Measurements from ENCODE around the gene ATP10B.
"Not testable (repeated sequence)": the region's sequence is repeated elsewhere in the genome, so short reads cannot be mapped to it uniquely, and the experiment has no call there.

The ATP10B gene

GRCh38 chr5:160852049-160852448 lies at the start of gene ATP10B:
Gene ATP10B (minus strand): TSS chr5:160852211. CDS start chr5:160688074, 164,137 bp downstream.
- no peak for DNase-seq

- no peak for DNase-seq
These were observed 49.6 kb upstream of the ATP10B start for GRCh38 chr5:160901656-160902055.

GRCh38 chr5:160899735-160900134 lies 47.7 kb upstream of the ATP10B start:
- DNase-seq: no peak

- not testable (repeated sequence) for DNase-seq
These were observed 41.4 kb upstream of the ATP10B start for GRCh38 chr5:160893180-160893964.

- no peak for DNase-seq
These were observed 35.8 kb upstream of the ATP10B start for GRCh38 chr5:160887780-160888179.

- not testable (repeated sequence) for DNase-seq
These were observed 21.7 kb upstream of the ATP10B start for GRCh38 chr5:160873560-160874200.

GRCh38 chr5:160869989-160870521 lies 18.0 kb upstream of the ATP10B start:
- no peak for DNase-seq

- no peak for DNase-seq
These were observed 16.0 kb upstream of the ATP10B start for GRCh38 chr5:160867976-160868375.

- DNase-seq: no peak
These were observed 560 bp downstream of the ATP10B start for GRCh38 chr5:160851451-160851850.

GRCh38 chr5:160850421-160850820 lies 1.6 kb downstream of the ATP10B start:
- no peak for DNase-seq

- no peak for DNase-seq
These were observed 4.4 kb downstream of the ATP10B start for GRCh38 chr5:160847526-160848085.

- no peak for DNase-seq
These were observed 5.4 kb downstream of the ATP10B start for GRCh38 chr5:160846642-160847041.

GRCh38 chr5:160844177-160844576 lies 7.8 kb downstream of the ATP10B start:
- DNase-seq: no peak

- no peak for DNase-seq
These were observed 8.8 kb downstream of the ATP10B start for GRCh38 chr5:160843240-160843639.

GRCh38 chr5:160837749-160838593 lies 14.0 kb downstream of the ATP10B start:
- no peak for DNase-seq

GRCh38 chr5:160837211-160837610 lies 14.8 kb downstream of the ATP10B start:
- DNase-seq: no peak

- no peak for DNase-seq
These were observed 16.0 kb downstream of the ATP10B start for GRCh38 chr5:160835818-160836528.

- DNase-seq: no peak
These were observed 16.6 kb downstream of the ATP10B start for GRCh38 chr5:160835376-160835775.

- DNase-seq: no peak
These were observed 18.2 kb downstream of the ATP10B start for GRCh38 chr5:160833806-160834205.

GRCh38 chr5:160831801-160832200 lies 20.2 kb downstream of the ATP10B start:
- no peak for DNase-seq

GRCh38 chr5:160824301-160825001 lies 27.6 kb downstream of the ATP10B start:
- no peak for DNase-seq

Measured in activated CD4-positive, alpha-beta T cell treated with anti-CD3 and anti-CD28 coated beads, Interleukin-2, amount 50 U/mL, for 48 hours (primary cell).